GM10847 (cell line): ENCODE data around the gene ZGLP1.

ENCODE experiments used
- POLR2A ChIP-seq: IDR thresholded peaks from 2 replicates; pipeline ENCODE4 v1.6.1; 2011; ENCODE audit not compliant: insufficient read length; ENCODE audit errors: extremely low read depth

Gene ZGLP1

DNA sequence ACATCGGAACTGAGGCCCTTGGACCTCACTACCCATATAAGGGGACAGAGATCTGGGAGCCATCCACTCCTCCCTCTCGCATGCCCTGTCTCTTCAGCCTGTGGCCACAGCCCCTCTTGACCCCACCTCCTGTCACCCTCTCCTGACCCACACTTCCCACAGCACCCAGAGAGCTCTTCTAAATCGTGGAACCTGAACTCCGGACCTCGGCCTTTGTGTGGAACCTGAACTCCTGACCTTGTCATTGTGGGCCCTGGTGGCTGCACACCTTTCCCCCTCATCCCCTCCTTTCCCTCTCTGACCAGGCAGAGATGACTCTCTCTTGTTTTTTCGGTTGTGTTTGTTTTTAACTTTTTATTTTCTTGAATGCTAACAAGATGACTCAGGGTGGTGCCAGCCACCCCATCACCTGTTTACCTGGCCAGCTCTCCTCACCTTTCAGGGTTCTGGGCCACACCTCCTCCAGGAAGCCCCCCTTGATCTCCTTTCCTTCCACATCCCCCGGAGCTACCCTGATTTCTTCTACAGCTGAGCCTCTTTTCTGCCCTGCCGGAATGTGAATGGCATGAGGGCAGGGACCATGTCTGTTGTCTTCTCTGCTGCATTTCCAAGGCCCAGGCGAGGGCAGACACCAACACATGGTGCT lies 52.5 kb downstream of the ZGLP1 start:
- no peak for TF ChIP-seq POLR2A

GRCh38 chr19:10256551-10256950 lies 53.1 kb downstream of the ZGLP1 start:
- TF ChIP-seq POLR2A = no peak

DNA sequence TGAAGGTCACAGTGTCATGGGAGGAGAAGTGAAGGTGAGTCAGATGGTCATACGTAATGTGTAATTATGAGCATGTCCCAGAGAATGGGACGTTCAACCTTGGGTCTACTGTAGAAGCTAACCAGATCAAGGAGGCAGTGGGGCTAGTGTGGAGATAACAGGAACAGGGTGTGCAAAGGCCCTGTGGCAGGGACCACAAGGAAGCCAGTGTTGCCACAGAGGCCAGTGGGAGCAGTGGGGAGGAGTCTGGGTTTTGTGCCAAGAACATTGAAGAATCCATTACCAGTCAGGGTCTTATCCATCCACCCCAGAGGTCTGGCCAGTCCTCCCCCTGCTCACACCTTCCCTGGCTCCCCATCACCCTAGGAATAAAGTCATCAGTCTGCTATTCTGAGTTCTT lies 54.3 kb downstream of the ZGLP1 start:
- no peak for TF ChIP-seq POLR2A
